CD4-positive, alpha-beta T cell treated with Interleukin-17A for 4 hours (primary cell): ENCODE results near the gene ACP5.
"Not testable (repeated sequence)": the region's sequence is repeated elsewhere in the genome, so short reads cannot be mapped to it uniquely, and the experiment has no call there.

ENCODE experiments used
- DNase-seq: peaks from one replicate; pipeline ENCODE4 v3.0.0-alpha.2; 2020; ENCODE audit warnings: mixed read lengths

ACP5 gene

DNA sequence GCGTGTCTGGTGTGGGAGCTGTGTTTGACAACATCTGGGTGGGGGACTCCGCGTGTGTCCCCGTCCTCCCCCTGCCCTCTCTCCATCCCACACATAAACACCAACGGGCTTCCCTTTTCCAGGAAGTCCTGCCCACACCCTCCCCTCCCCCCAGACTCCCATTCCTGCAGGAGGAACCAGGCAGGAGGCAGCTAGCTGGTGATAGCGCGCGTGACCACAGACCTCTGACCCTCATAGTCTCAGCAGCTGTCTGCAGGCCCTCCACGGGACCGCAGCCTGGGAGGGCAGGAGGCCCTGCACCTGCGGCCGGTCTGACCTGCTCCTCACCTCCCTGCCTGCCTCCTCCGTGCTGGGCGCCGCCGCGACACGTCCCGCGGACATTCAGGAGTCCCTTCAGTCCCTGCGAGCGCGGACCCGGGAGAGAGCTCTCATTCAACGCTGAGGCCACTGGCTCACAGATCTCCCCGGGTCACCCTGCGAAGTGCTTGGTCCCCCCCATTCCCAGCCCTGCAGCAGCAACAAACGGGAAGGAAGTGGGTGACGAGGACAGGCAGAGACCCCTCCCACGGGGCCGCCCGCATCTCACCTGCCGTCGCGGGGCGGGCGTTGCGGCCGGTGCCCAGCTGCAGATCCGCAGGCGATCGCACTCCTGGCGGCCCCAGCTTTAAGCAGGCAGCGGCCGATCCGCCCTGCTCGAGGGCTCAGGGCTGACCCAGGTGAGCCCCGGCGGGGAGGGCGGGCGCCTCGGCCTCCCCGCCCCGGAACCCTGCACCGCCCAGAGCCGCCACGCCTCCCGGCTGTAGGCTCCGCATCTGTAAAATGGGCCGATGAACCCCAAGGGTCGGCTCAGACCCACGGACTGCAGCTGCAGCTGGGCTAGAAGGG is 1.1 kb upstream of the ACP5 start:
- peak; percentile 62 for DNase-seq

DNA sequence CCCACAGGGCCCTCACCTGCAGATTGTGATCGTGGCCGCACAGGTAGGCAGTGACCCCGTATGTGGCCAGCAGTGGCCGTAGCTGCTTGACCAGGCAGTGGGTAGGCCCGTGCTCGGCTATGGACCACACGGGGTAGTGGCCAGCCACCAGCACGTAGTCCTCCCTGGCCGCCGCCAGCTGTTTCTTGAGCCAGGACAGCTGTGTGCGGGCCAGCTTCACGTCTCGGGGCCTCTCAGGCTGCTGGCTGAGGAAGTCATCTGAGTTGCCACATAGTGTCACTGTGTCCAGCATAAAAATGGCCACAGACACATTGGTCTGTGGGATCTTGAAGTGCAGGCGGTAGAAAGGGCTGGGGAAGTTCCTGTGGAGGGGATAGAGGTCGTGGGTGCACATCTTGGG is 1.2 kb downstream of the ACP5 start:
- DNase-seq = no peak

- DNase-seq = no peak
These were observed 2.8 kb downstream of the ACP5 start for GRCh38 chr19:11574689-11575088.

GRCh38 chr19:11573763-11574162 is 3.7 kb downstream of the ACP5 start:
- DNase-seq = not testable (repeated sequence)

GRCh38 chr19:11573354-11573753 is 4.1 kb downstream of the ACP5 start:
- not testable (repeated sequence) for DNase-seq

DNA sequence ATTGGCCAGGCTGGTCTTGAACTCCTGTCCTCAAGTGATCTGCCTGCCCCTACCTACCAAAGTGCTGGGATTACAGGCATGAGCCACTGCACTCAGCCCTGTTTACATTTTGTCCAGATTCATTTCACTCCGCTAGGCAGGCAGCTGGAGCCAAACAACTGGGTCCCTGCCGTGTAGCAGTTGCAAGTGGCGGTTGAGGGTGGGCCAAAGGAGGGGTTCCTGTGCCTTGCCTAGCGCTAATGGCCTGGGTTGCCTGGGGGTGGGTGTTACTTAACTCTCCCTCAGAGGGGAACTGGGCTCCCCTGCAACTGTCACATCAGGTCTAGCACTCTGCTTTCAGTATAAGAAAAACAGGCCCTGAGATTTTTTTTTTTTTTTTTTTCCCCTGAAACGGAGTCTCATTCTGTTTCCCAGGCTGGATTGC is 7.4 kb downstream of the ACP5 start:
- no peak for DNase-seq

- DNase-seq = no peak
These were observed 11.3 kb downstream of the ACP5 start for GRCh38 chr19:11566164-11566563.

- not testable (repeated sequence) for DNase-seq
These were observed 11.8 kb downstream of the ACP5 start for GRCh38 chr19:11565649-11565980.

GRCh38 chr19:11564082-11564807 is 13.2 kb downstream of the ACP5 start:
- not testable (repeated sequence) for DNase-seq

DNA sequence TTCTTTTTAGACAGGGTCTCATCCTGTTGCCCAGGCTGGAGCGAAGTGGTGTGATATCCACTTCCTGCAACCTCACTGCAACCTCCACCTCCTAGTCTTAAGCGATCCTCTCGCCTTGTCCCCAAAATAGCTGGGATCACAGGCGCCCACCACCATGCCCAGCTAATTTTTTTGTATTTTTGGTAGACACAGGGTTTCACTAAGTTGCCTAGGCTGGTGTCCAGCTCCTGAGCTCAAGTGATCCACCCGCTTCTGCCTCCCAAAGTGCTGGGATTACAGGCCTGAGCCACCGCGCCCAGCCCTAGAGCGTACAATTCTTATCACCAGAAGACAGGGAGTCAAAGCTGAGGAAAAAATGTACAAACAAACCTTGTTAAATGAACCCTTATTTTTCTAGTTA is 13.9 kb downstream of the ACP5 start:
- DNase-seq = no peak

DNA sequence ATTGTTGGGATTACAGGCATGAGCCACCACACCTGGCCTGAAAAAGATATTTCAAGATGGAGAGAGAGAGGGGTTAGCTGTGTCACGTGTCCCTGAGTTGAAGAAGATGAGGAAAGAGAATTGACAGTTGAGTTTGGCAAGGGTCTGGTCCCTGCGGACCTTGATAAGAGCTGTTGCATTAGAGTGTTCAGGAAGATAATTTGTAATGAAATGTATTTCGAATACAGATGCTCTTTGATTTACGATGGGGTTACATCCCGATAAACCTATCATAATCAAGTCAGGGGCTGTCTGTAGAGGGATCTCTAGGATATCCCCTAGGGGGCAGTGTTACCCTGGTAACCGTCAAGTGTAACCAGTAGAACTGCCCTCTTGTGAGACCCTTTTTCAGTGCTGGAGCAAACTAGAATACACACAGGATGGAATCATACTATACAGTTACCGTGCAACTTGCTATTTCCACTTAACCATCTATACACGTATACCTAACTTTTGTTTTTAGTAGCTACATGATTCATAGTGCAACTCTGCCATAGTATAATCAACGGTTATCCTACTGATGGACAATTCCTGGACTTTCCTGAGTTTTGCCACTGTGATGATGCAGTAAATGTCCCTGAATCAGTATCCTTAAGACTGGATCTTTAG is 16.9 kb downstream of the ACP5 start:
- peak; percentile 72 for DNase-seq

DNA sequence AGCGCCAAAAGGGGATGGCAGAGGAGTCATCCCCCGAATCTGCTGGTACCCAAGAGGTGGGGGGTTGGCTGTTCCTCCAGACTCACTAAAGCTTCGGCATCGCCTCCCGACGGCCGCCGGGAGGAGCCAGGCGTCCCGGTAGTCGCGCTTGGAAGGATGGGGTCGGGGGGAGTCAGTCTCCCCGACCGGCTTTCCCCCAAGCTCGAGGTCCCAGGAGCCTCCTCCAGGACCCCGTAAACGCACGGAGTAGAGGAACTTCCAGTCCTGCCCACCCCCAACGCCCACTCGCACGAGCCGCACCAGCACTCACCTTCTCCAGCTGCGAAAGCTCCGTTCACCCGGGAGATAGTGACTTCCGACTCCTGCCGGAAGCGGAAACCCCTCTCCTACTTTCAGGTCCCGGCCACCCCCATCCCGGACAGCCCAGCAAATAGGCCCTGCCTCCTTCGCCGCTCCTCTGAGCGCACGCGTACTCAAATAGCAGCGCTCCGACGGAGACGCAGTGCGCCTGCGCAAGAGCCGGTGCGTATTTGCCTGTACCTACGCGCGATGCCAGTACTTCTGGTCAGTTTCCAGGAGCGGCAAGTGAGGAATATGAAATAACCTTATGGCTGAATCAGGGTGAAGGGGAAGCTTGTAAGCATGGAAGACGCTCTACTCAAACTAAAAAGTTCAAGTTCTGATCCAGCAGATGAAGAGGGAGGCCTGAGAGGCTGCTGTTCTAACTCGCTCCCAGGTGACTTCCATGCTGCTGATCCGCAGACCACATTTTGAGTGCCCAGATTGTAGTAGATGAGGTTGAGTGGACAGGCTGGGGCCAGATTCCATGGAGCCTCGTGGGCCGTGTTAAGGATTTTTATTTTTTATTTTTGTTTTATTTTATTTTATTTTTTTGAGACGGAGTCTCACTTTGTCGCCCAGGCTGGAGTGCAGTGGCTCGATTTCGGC is 18.3 kb downstream of the ACP5 start, which contains the start of gene ELOF1:
ELOF1 (minus strand) TSS at position 350 of the 948 bp plus-strand sequence. CDS start 4,883 bp downstream, outside the sequence.
- peak; percentile 98 for DNase-seq

DNA sequence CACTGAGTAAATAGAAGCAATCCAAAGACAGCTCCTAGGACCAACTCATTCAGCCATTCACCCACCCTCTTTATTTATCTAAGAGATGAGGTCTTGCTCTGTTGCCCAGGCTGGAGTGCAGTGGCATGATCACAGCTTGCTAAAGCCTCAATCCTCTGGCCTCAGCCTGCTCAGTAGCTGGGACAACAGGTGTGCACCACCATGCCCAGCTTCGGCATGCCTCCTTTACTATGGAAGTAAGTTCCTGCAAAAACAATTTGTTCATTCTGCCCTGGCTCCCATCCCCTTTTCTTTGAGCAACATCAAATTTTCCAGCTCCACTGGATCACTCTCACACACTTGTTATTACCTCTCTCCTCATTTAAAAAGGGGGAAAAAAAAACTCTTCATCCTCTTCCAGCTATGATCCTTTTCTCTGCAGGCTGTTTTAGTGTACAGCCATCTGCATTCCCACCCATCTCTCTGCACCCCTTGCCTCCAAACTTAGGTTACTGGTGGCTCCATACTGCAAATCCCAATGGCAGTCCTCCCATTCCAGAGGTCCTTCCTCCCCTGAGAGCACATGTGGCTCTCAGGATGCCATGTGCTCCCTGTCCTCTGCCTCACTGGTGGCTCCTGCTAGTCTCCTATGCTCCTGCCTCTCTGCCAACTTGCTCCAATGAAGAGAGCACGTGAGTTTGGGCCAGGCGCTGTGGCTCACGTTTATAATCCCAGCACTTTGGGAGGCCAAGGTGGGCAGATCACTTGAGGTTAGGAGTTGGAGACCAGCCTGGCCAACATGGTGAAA is 20.6 kb downstream of the ACP5 start:
- no peak for DNase-seq

- DNase-seq = no peak
These were observed 22.2 kb downstream of the ACP5 start for GRCh38 chr19:11555246-11555645.

GRCh38 chr19:11554160-11554559 is 23.3 kb downstream of the ACP5 start:
- DNase-seq = no peak

- no peak for DNase-seq
These were observed 24.6 kb downstream of the ACP5 start for GRCh38 chr19:11552666-11553372.

GRCh38 chr19:11551603-11552235 is 25.7 kb downstream of the ACP5 start:
- DNase-seq = no peak

DNA sequence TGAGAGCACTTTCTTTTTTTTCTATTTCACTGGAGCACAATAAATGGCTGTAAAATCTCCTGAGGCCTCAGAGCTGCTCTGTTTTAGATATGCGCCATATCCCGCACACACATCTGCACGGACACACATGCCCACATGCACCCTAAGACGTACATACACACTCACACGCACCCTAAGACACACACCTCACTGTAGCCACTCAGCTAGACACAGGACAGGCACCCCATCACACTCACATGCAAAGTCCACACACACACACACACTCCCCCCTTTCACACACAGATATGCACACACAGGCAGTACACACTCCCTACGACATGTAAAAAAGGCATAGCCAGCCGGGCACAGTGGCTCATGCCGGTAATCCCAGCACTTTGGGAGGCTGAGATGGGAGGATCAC is 27.2 kb downstream of the ACP5 start:
- DNase-seq = no peak

GRCh38 chr19:11549386-11549953 is 28.0 kb downstream of the ACP5 start:
- DNase-seq = no peak
